Daoy (cell line): ENCODE measurements around the gene ZNF575. TPM values are rescaled to one million over a fixed set of nuclear protein-coding genes. Genes with fewer than 3 reads are reported as not detected.
"Not testable (repeated sequence)": the region's sequence is repeated elsewhere in the genome, so short reads cannot be mapped to it uniquely, and the experiment has no call there.

Experiments
- DNase-seq: peaks from one replicate; pipeline ENCODE4 v3.0.0-alpha.2; 2015; ENCODE audit warnings: low read depth
- total RNA-seq: library from RNA; depleted of rRNA; stranded (reverse); fragments of >200 nt; shearing (Covaris generic); gene quantifications from 2 replicates; pipeline ENCODE4 v1.2.3, GENCODE V29; 2014

ZNF575 gene
- total RNA-seq, 1 experiment from 2014 or later: not detected

- DNase-seq: no peak
Observed at GRCh38 chr19:43544077-43544476, 11.1 kb downstream of the ZNF575 start.

GRCh38 chr19:43545276-43545675 is 12.3 kb downstream of the ZNF575 start:
- DNase-seq: no peak

DNA sequence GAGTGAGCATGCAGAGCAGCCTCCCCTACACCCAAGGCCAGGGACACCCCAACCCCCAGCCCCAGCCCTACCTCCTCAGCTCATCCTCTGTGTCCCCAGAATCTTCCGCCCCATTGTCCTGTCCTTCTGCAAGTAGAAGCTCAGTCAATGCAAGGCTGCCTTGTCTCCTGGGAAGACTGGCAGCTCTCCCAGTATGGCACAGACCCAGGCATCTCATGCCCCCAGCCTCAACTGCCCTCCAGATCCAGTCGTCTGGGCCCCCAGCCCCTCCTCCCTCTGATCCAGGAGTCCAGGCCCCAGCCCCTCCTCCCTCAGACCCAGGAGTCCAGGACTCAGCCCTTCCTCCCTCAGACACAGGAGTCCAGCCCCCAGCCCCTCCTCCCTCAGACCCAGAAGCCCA is 13.0 kb downstream of the ZNF575 start:
- no peak for DNase-seq

DNA sequence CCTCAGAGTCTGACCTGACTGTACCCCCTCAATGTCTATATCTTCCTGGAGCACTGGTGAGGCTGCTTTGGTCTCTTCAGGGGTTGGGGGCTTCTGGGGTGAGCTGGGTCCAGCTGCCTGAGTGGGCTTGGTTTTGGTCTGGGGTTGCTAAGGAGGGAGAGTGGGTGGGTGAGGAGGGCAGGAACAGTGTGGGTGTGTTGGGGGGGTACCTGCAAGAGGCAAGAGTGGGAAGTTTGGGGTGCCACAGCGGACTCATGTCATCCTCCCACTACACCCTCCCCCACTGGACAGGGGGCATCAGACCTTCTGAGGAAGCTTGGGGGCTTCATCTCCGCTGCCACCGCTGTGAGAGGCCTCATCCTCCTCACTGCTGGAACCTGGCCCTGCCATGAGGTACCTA is 13.6 kb downstream of the ZNF575 start:
- no peak for DNase-seq

DNA sequence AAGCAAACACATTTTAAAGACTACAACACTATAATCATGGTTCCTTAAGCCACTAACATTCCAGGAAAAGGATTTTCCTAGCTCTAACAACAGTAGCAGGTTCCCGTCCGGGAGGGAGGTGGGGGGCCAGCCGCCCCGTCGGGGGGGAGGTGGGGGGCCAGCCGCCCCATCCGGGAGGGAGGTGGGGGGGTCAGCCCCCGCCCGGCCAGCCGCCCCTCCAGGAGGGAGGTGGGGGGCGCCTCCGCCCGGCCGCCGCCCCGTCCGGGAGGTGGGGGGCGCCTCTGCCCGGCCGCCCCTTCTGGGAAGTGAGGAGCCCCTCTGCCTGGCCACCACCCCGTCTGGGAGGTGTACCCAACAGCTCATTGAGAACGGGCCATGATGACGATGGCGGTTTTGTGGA is 14.9 kb downstream of the ZNF575 start:
- not testable (repeated sequence) for DNase-seq

- DNase-seq: no peak
Observed at GRCh38 chr19:43548706-43549105, 15.7 kb downstream of the ZNF575 start.

- no peak for DNase-seq
Observed at GRCh38 chr19:43551399-43552197, 18.6 kb downstream of the ZNF575 start.

GRCh38 chr19:43552198-43552450 is 19.1 kb downstream of the ZNF575 start:
- no peak for DNase-seq

- DNase-seq: no peak
Observed at GRCh38 chr19:43552616-43553015, 19.6 kb downstream of the ZNF575 start.

GRCh38 chr19:43553656-43554055 is 20.7 kb downstream of the ZNF575 start:
- no peak for DNase-seq

DNA sequence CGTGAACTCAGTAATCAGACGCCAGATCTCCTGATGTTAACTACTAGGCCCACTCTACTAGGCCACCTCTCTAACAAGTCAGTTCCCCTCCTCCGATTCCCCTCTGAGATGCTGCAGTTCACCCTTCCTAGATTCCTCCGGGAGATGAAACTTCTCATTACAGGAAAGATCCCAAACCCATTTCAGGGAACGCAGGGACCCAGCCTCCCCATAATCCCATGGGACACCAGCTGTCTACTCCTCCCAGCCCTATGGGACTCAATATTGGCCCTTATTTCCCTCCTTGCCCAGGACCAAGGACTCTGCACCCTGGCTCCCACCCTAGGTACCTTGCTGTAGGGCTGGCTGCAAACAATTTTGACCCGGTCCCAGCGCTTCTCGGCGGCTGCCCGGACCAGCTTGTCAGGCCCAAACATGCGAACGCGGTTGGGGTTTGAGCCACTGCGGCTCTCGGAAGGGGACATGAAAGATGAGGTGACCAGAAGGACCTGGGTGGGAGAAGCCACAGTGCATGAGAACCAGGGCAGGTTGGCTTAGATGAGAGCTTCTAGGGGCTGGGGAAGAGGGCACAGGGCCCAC is 21.4 kb downstream of the ZNF575 start:
- DNase-seq: no peak

DNA sequence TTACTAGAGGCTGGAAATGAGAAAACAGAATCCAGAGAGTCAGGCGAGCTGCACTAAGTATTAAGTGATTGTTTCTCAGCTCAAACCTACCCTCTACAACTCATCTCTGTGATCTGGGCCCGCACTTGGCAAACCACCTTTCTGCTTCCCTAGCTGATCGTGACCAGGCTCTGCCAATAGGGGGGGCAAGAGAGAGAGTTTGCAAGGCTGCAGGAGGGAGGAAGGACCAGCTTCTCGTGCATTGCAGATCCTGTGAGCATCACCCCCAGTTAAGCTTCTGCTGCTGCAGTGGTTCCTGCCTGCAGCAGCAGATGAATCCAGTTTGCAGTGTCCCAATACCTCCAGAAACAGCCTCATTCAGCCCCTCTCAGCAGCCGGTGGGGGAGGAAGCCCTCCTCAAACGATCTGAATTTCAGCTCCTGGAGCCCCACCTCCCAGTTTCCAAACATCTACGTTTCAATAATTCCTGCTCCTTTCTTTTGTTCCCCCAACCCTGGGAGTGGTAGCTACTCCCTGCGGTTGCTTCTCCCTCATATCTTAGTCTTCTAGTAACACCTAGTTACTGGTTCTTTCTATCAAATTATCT is 22.3 kb downstream of the ZNF575 start:
- peak; percentile 69 for DNase-seq

GRCh38 chr19:43560687-43561086 is 27.7 kb downstream of the ZNF575 start:
- DNase-seq: peak; percentile 63

GRCh38 chr19:43561139-43561970 is 28.4 kb downstream of the ZNF575 start:
- DNase-seq: no peak

DNA sequence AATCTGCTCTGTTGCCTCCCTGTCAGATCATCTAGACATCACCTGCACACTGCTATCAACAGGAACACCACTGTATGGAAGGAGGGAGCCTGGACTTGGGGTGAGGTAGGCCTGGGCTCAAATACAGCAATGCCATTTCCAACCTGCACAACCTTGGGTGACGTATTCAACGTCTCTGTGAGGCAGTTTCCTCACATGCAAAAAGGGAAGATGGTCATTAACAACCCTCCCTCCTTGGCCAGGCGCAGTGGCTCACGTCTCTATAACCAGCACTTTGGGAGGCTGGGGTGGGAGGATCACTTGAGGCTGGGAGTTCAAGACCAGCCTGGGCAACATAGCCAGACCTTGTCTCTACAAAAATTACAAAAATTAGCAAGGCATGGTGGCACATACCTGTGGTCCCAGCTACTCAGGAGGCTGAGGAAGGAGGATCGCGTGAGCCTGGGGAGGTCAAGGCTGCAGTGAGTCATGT is 29.3 kb downstream of the ZNF575 start:
- no peak for DNase-seq

- DNase-seq: peak; percentile 90
Observed at GRCh38 chr19:43562698-43563241, 29.8 kb downstream of the ZNF575 start.

DNA sequence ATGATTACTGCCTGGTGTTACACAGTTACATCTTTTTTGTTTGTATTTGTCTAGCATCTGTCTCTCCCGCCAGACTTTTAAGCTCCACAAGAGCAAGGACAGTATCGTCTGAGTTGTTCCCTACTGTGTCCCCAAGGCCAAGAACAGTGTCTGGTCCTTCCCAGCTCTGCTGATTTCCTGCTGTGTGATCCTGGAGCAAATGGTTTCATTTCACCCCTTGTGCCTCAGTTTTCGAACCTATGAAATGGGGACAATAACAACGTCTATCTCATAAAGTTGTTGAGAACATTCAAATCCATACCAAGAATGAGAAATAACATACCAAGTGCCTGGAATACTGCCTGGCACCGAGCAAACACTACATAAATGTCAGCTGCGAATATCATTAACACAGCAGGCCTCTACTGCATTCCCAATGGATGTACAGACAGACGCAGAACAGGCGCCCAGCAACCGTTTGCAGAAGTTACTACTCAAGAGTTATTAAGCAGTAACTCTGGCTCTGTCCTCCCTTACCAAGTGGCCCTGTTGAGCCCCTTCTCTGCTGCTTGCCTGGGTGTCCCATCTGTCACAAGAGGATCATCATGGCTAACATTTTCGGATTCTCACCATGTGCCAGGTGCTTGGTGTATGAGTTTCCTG is 30.9 kb downstream of the ZNF575 start:
- DNase-seq: no peak

DNA sequence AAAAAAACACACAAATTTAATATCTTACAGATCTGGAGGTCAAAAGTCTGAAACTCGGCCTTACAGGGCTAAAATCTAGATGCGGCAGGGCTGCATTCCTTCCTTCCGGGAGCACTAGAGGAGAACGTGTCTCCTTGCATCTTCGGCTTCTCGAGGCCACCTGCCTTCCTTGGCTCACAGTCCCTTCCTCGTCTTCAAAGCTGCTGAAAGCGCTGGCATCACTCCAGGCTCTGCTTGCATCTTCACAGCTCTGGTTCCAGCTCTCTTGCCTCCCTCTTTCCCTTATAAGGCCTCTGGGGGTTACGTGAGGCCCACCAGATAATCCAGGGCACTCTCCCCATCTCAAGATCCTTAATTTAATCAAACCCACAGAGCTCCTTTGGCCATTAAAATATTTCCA is 31.8 kb downstream of the ZNF575 start:
- no peak for DNase-seq

- no peak for DNase-seq
Observed at GRCh38 chr19:43569657-43570056, 36.7 kb downstream of the ZNF575 start.

GRCh38 chr19:43570174-43570791 is 37.3 kb downstream of the ZNF575 start:
- no peak for DNase-seq

DNA sequence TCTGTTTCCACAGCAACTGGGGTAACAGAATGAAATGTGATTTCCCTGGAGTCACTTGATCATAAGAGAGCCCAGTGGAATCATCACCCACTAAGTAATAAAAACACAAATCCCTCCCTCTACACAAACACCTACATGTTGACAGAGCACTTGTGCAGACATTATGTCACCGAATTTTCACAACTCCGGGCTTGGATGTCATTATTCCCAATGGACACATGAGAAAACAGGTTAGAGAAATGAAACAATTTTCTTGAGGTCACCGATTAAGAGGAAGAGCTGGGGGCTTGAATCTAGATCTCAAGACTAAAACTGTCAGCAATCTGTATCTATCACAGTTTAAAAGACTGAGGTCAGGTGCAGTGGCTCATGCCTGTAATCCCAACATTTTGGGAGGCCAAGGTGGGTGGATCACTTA is 39.2 kb downstream of the ZNF575 start:
- DNase-seq: no peak
